Measurements from ENCODE around the gene RNF113B. TPM values are rescaled to one million over a fixed set of nuclear protein-coding genes. Genes with fewer than 3 reads are reported as not detected.

Gene RNF113B
- total and polyA plus RNA-seq, 2 of the 13 experiments (the other 11 are each of a cell fraction or from before 2014, with no cell fraction given), result not detected

- in situ Hi-C loops (cut with HindIII; ENCODE audit: extremely low pct_ligation_motif_present, low pct_unique_long_range_greater_than_20kb), result no loop called here
- no TSS peak for BruUV-seq (replicated peaks)
- TF ChIP-seq ZBTB38 (CRISPR knock-in tag; IDR thresholded peaks at IDR 0.05) (peak; percentile 51; the same call in 1 of the 2 replicates), HDAC1 (CRISPR knock-in tag; IDR thresholded peaks at IDR 0.05) (0 out of 2 replicates have a peak, but pooled peaks have one; percentile 31), TFAP4 (IDR thresholded peaks at IDR 0.05; ENCODE audit: borderline replicate concordance, low read depth) (no peak), ZNF484 (CRISPR knock-in tag; IDR thresholded peaks at IDR 0.05; ENCODE audit: borderline replicate concordance, low read depth) (no peak), FOXO1 (CRISPR knock-in tag; IDR thresholded peaks at IDR 0.05) (peak; percentile 40; the same call in 1 of the 2 replicates), GMEB2 (CRISPR knock-in tag; IDR thresholded peaks at IDR 0.05; ENCODE audit: low read depth) (no peak), CENPX (CRISPR knock-in tag; IDR thresholded peaks at IDR 0.05) (no peak), AKNA (CRISPR knock-in tag; IDR thresholded peaks at IDR 0.05; ENCODE audit: borderline replicate concordance) (no peak), ZNF879 (CRISPR knock-in tag; IDR thresholded peaks at IDR 0.05) (no peak), POLR2A (IDR thresholded peaks at IDR 0.05; ENCODE audit: insufficient read depth in 1 of 2, low read depth in 2 of 2, low read length in 2 of 2) (peak in 1 of 2 experiments; percentile 46; a peak in 1 of 4 replicates), GFI1 (CRISPR knock-in tag; IDR thresholded peaks at IDR 0.05; ENCODE audit: borderline replicate concordance) (peak; percentile 52), SP1 (IDR thresholded peaks at IDR 0.05) (no peak), SP1 (CRISPR knock-in tag; IDR thresholded peaks at IDR 0.05) (no peak)
These were observed 24.9 kb upstream of the RNF113B start for GRCh38 chr13:98201984-98202383.

More at GRCh38 chr13:98201984-98202383, 24.9 kb upstream of the RNF113B start:
- Histone ChIP-seq H3K4me2 (ENCODE audit: low read depth, low read length) (peak overlapping the region; percentile 50), H2AFZ (ENCODE audit: low read length) (no peak overlapping the region), H3K9me3 (ENCODE audit: low read length) (peaks cover 28% of the 10 kb centered on the region; the same call in 1 of the 2 replicates), H3K9ac (ENCODE audit: insufficient read depth, low read depth, low read length) (0 out of 2 replicates have a peak overlapping the region, but pooled peaks have one; percentile 10), H3K79me2 (ENCODE audit: insufficient read depth, low read length) (peaks cover 96% of the 10 kb centered on the region), H3K4me3 (replicated peaks in 1 of 3; ENCODE audit: insufficient read depth in 1 of 3, low read depth in 2 of 3, low read length in 3 of 3) (no peak overlapping the region), H3K27ac (ENCODE audit: extremely low read length, insufficient read depth, low read length) (peak overlapping the region; percentile 53), H3K27me3 (ENCODE audit: control insufficient read depth in 1 of 2, insufficient read depth in 2 of 2, low read length in 2 of 2) (no peaks in the 10 kb centered on the region), H4K20me1 (ENCODE audit: insufficient read depth, low read length) (peaks cover 62% of the 10 kb centered on the region), H3K4me1 (ENCODE audit: insufficient read depth, low read length) (peaks cover 64% of the 10 kb centered on the region), H3K36me3 (replicated peaks in 1 of 2; ENCODE audit: control insufficient read depth in 1 of 2, insufficient read depth in 2 of 2, low read length in 2 of 2) (peaks cover 7 to 27% of the 10 kb centered on the region in 2 experiments; a peak in 4 of 5 replicates)
- FAIRE-seq, result peak; percentile 76
- peak; percentile 76 for ATAC-seq
- WGBS (ENCODE audit: low lambda C conversion rate), result 15% methylated on average over 6 of the region's 6 CpGs
- peak; percentile 59 for DNase-seq (ENCODE audit: low spot score)
- ChIA-PET POLR2A (interaction anchor here (0.8 to 1.6 kb wide), 2 partner anchors 8 to 64 kb away, joined by 3 to 6 read pairs; no protein-coding TSS in a partner anchor), CTCF (ENCODE audit: low intra/inter-chr PET ratio, low total read pairs) (no interaction called here)
- intact Hi-C loops (cut with micrococcal nuclease; ENCODE audit: unreplicated experiment), result loop anchor here (10.0 kb wide), 1 partner anchor 643 kb away; no protein-coding TSS in a partner anchor
